ENCODE measurements around the gene S100A12.

Gene S100A12

DNA sequence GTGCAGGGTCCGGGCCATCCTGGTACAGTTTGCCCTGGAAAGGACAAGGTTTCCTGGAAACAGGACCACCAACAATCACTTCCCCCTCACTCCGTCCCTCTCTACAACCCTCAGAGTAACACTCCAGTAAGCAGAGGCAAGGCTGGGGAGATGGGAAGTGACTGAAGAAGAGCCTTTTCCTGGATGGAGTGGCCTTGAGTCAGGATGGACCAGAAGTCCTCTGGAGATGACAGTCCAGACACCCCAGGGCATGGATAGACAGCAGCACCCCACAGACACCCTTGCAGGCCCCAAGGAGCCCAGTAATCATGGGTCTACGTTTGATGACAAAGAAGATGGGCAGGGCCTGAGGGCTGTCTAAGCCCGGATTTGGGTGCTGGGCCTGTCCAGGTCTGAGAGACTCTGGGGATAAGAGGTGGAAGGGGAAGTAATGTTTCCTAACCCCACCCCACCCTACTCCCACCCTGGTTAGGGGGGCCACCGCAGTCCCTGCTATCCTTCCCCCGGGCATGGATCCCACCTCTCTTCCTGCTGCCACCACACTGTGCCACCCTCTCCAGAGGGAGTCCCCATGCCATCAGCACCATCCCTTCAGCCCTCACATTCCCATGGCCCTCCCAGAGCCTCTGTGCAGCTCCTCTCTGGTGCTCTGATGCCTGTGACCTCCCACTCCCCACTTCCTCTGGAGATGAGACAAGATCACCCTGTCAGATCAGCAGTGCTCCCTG lies 22.7 kb upstream of the S100A12 start:
- no peak for ATAC-seq
- TF ChIP-seq ZFP30 (CRISPR knock-in tag; IDR thresholded peaks at IDR 0.05): no peak
- TF ChIP-seq TCF4 (CRISPR knock-in tag; IDR thresholded peaks at IDR 0.05; ENCODE audit: borderline replicate concordance): no peak
- no peak for TF ChIP-seq SNAI2 (CRISPR knock-in tag; IDR thresholded peaks at IDR 0.05)
- no peak for TF ChIP-seq OSR1 (CRISPR knock-in tag; IDR thresholded peaks at IDR 0.05)

DNA sequence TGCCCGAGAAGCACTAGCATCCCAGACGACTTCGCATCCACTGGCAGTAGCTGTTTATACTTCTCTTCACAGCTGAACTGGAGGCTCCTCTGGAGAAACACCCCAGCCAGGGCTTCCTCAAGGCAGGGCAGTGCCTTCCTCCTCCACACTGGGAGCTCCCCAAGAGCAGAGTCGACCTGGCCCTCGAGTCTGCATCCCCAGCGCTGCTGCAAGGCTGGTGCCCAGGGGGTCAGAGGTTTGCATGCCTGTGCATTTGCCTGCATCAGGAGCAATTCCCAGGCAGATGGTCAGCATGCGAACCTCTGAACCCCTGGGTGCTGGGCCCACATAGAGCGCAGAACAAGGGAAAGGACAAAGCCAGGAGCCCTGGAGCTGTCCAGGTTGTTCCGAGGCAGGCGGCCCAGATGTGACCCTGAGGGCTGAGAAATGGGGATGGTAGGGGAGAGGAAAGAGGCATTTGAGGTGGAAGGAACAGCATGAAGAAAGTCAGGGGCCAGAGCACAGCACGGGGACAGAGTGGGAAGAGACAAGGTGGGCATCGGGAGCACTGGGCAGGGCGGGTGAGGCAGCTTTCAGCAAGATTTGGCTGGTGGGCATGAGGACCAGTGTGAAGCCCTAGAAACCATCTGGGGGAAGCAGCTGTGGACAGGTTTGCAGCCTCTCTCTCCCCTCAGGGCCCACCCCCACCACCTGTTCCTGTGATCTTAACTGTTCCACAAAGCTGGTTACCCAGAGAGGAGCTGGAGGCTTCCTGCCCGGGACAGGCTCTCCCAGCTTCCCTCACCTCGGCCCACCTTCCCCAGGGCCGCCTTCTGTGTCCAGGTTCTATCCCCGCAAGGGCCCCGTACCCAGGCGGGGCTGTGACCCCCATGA lies 21.9 kb upstream of the S100A12 start:
- TF ChIP-seq ISL1 (CRISPR knock-in tag; IDR thresholded peaks at IDR 0.05) (no peak), ZFP30 (CRISPR knock-in tag; IDR thresholded peaks at IDR 0.05) (no peak), TCF4 (CRISPR knock-in tag; IDR thresholded peaks at IDR 0.05; ENCODE audit: borderline replicate concordance) (no peak)
- no peak for ATAC-seq

DNA sequence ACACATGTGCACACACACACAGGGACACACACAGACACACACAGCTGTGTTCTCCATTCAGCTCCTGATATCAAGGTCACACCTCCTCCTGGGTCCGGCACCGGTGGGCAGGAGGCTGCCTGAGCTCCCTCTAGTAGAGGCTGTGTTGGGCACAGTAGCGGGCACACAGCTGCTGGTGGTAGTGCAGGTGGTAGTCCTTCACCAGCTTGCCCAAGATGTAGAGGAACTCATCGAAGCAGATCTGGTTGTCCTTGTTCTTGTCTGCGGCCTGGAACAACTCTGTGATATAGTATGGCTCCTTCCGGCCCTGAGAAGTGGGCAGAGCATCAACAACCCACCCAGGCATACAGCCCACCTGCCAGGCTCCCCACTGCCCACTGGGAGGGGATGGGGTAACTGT lies 21.0 kb upstream of the S100A12 start:
- no peak for ATAC-seq
- TF ChIP-seq, protein P1, sequence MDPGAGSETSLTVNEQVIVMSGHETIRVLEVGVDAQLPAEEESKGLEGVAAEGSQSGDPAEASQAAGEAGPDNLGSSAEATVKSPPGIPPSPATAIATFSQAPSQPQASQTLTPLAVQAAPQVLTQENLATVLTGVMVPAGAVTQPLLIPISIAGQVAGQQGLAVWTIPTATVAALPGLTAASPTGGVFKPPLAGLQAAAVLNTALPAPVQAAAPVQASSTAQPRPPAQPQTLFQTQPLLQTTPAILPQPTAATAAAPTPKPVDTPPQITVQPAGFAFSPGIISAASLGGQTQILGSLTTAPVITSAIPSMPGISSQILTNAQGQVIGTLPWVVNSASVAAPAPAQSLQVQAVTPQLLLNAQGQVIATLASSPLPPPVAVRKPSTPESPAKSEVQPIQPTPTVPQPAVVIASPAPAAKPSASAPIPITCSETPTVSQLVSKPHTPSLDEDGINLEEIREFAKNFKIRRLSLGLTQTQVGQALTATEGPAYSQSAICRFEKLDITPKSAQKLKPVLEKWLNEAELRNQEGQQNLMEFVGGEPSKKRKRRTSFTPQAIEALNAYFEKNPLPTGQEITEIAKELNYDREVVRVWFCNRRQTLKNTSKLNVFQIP (CRISPR knock-in tag; IDR thresholded peaks at IDR 0.05; ENCODE audit: borderline replicate concordance, low read depth): no peak
- no peak for TF ChIP-seq PPARA (CRISPR knock-in tag; IDR thresholded peaks at IDR 0.05; ENCODE audit: borderline replicate concordance)
- no peak for TF ChIP-seq BACH2 (CRISPR knock-in tag; IDR thresholded peaks at IDR 0.05; ENCODE audit: borderline replicate concordance)
- TF ChIP-seq ZNF8 (CRISPR knock-in tag; IDR thresholded peaks at IDR 0.05): no peak
- TF ChIP-seq, protein P2, sequence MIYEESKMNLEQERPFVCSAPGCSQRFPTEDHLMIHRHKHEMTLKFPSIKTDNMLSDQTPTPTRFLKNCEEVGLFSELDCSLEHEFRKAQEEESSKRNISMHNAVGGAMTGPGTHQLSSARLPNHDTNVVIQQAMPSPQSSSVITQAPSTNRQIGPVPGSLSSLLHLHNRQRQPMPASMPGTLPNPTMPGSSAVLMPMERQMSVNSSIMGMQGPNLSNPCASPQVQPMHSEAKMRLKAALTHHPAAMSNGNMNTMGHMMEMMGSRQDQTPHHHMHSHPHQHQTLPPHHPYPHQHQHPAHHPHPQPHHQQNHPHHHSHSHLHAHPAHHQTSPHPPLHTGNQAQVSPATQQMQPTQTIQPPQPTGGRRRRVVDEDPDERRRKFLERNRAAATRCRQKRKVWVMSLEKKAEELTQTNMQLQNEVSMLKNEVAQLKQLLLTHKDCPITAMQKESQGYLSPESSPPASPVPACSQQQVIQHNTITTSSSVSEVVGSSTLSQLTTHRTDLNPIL (CRISPR knock-in tag; IDR thresholded peaks at IDR 0.05; ENCODE audit: low read depth): no peak
- TF ChIP-seq ZNF70 (CRISPR knock-in tag; IDR thresholded peaks at IDR 0.05): no peak
- TF ChIP-seq CSDC2 (CRISPR knock-in tag; IDR thresholded peaks at IDR 0.05): no peak

DNA sequence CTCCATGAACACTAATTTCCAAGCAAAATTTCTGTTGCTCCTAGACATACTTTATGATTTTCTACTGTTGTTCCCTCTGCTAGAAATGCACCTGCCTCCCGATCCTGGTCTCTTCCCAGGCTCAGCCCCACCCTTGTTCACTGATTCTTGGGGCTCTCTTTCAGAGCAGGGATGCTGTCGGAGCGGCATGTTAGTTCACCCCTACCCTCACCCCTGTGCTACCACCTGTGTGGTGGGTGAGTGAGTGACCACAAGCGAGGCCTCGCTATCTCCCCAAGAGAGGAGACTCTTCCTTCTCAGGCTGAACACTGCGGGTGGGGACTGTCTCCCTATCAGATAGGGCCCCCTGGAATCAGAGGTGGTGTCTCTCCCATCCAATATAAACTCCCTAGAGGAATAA lies 20.4 kb upstream of the S100A12 start:
- no peak for TF ChIP-seq ZC3H10 (CRISPR knock-in tag; IDR thresholded peaks at IDR 0.05)
- TF ChIP-seq, protein P3, sequence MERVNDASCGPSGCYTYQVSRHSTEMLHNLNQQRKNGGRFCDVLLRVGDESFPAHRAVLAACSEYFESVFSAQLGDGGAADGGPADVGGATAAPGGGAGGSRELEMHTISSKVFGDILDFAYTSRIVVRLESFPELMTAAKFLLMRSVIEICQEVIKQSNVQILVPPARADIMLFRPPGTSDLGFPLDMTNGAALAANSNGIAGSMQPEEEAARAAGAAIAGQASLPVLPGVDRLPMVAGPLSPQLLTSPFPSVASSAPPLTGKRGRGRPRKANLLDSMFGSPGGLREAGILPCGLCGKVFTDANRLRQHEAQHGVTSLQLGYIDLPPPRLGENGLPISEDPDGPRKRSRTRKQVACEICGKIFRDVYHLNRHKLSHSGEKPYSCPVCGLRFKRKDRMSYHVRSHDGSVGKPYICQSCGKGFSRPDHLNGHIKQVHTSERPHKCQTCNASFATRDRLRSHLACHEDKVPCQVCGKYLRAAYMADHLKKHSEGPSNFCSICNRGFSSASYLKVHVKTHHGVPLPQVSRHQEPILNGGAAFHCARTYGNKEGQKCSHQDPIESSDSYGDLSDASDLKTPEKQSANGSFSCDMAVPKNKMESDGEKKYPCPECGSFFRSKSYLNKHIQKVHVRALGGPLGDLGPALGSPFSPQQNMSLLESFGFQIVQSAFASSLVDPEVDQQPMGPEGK (CRISPR knock-in tag; IDR thresholded peaks at IDR 0.05; ENCODE audit: borderline replicate concordance): no peak
- no peak for TF ChIP-seq ESRRG (CRISPR knock-in tag; IDR thresholded peaks at IDR 0.05)
- TF ChIP-seq, protein P1 (CRISPR knock-in tag; IDR thresholded peaks at IDR 0.05; ENCODE audit: borderline replicate concordance, low read depth): no peak
- TF ChIP-seq ZNF565 (CRISPR knock-in tag; conservative IDR thresholded peaks at IDR 0.05; ENCODE audit: low read depth): no peak
- no peak for TF ChIP-seq ZNF70 (CRISPR knock-in tag; IDR thresholded peaks at IDR 0.05)
- no peak for TF ChIP-seq ISL1 (CRISPR knock-in tag; IDR thresholded peaks at IDR 0.05)
- TF ChIP-seq ZFP3 (CRISPR knock-in tag; IDR thresholded peaks at IDR 0.05): no peak
- TF ChIP-seq BACH2 (CRISPR knock-in tag; IDR thresholded peaks at IDR 0.05; ENCODE audit: borderline replicate concordance): no peak
- TF ChIP-seq TCF4 (CRISPR knock-in tag; IDR thresholded peaks at IDR 0.05; ENCODE audit: borderline replicate concordance): no peak
- TF ChIP-seq TOX (CRISPR knock-in tag; IDR thresholded peaks at IDR 0.05; ENCODE audit: borderline replicate concordance): no peak
- TF ChIP-seq, protein P2 (CRISPR knock-in tag; IDR thresholded peaks at IDR 0.05; ENCODE audit: low read depth): no peak
- no peak for TF ChIP-seq PPARA (CRISPR knock-in tag; IDR thresholded peaks at IDR 0.05; ENCODE audit: borderline replicate concordance)
- no peak for TF ChIP-seq ZNF8 (CRISPR knock-in tag; IDR thresholded peaks at IDR 0.05)
- TF ChIP-seq ARNTL (CRISPR knock-in tag; IDR thresholded peaks at IDR 0.05; ENCODE audit: borderline replicate concordance, low read depth): no peak
- no peak for ATAC-seq

Data from SK-N-SH treated with all-trans-retinoic acid at 6 μM for 48 hours (cell line).